Retinal pigment epithelial cell (primary cell): ENCODE data around the gene ADAMTS8.

Experiments used
- DNase-seq: peaks from one replicate; pipeline ENCODE4 v3.0.0-alpha.2; 2010; ENCODE audit warnings: low read depth
- H3K4me3 ChIP-seq: 2 replicates; pipeline ENCODE4 v1.5.1; 2011; ENCODE audit warnings: mild to moderate bottlenecking, low read length, control low read depth, moderate library complexity
- CTCF ChIP-seq: conservative IDR thresholded peaks from 2 replicates; pipeline ENCODE4 v1.5.1; 2011; ENCODE audit warnings: low read depth, low read length, control low read depth, inconsistent platforms

The ADAMTS8 gene

GRCh38 chr11:130458410-130458729 is 30.0 kb upstream of the ADAMTS8 start:
- no peak for DNase-seq
- no peak for TF ChIP-seq CTCF
- no peak overlapping the region for H3K4me3 ChIP-seq

GRCh38 chr11:130457623-130458409 is 29.4 kb upstream of the ADAMTS8 start:
- DNase-seq, result no peak
- H3K4me3 ChIP-seq, result no peak overlapping the region
- TF ChIP-seq CTCF, result no peak

DNA sequence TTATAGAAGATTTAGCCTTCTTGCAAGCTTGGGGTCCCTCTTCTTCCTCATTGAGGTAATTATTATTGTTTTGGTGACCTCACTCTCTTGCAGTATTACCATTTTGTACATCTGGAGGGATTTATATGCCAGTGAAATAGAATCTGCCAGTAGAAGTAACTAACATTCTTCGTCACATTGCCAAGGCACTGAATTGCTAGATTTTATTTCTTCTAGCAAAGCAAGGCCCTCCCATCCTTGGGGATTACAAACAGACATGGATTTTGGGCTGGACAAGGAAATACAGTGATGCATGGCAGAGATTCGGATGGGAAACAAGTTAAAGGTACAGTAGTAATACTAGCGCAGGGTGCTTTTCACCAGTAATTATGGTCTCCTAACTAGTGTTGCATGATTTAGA is 27.9 kb upstream of the ADAMTS8 start:
- H3K4me3 ChIP-seq, result no peak overlapping the region
- DNase-seq, result no peak
- TF ChIP-seq CTCF, result no peak

DNA sequence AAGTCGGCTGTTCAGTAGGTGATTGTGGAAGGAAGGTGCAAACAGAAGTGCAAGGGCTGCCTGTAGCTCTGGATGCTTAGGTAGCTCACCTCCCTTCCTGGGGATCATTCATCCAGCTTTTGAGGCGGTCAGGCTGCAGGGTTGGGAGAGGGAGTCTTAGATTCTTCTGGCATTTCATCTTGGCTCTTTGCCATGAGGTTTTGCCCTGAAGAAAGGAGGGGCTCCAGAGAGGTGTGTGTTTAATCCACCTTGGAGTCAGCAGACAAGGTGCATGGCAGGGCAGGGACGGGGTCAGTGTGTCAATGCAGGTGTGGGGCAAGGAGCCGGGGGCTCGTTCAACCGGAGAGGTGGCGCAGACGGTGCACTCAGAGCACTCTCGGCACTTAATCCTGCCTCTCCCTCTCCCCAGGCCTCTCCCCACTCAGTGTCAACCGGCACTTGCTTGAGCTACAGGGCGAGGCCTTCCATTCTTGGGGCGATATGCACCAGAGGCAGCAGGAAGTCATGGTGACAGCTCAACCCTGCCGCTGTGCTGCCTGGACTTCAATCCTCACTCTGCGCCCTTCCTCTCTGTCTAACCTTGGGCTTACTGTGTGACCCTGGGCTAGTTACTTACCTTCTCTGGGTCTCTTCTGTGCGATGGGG is 27.2 kb upstream of the ADAMTS8 start:
- H3K4me3 ChIP-seq, result no peak overlapping the region
- no peak for DNase-seq
- no peak for TF ChIP-seq CTCF

GRCh38 chr11:130454491-130455252 is 26.3 kb upstream of the ADAMTS8 start:
- no peak for TF ChIP-seq CTCF
- no peak overlapping the region for H3K4me3 ChIP-seq
- DNase-seq, result no peak

GRCh38 chr11:130452940-130453339 is 24.5 kb upstream of the ADAMTS8 start:
- no peak for DNase-seq
- H3K4me3 ChIP-seq, result no peak overlapping the region
- TF ChIP-seq CTCF, result no peak

DNA sequence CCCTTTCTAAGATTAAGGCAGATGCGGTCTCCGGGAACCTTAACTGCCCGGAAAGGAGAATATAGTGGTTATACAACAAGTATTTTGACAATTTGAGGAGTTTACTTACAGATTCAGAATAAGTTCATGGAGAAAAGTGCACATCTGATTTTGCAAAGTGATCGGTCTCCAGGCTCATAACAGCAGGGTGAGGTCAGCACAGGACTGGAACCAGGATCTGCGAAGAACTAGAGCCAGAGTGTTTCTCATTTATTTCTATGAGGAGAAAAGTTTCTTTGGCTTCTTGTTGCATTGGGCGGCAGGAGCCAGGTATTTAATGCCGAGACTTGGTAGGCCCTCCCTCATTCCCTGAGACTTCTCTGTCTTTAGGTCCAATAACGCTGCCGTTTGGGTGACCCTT is 23.8 kb upstream of the ADAMTS8 start:
- DNase-seq, result no peak
- TF ChIP-seq CTCF, result no peak
- H3K4me3 ChIP-seq, result no peak overlapping the region
